ENCODE data around the gene NDUFB11.

NDUFB11 gene

DNA sequence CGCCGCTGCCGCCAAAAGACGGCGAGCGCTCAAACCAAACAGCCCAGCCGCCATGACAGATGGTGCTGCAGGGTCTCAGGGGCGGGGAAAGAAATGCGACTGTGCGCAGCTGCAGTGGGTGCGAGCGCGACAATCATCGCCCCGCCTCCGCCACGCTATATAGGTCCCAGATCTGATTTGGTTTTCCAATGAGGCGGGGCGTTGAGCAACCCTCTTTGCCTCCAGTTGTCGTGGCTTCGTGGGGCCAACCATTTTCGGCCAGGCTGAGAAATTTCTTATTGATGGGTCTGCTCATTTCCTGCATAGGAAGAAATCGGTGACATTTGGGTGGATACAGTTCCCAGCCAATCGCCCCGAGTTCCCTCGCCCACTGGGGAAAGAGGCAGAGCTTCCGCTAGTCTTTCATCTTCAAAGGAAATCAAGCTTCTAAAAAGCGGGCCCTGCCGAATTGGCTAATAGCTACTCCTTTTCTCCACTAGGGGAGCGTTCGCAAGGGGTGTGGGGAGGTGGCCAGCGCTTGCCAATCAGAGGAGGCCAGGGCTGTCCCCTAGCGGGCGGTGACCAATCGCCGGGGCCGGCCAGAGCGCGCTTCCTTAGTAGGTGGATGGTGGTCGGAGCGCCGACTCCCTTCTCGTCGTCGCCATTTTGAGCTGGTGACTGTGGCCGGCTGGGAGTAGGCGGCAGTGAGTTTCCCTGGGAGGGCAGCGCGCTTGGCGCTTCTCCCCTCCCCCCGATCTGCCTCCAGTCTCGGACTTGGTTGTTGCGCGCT is at the start of gene NDUFB11, which contains the start of gene RBM10:
TSS of gene NDUFB11 (minus strand) at position 77 of the 769 bp plus-strand sequence. CDS start at position 54, 23 bp downstream.
TSS of gene RBM10 (plus strand) at position 596 of the 769 bp plus-strand sequence. CDS start 2,261 bp downstream, outside the sequence.
- Histone ChIP-seq H3K9me3 (ENCODE audit: control insufficient read depth, low read length) (no peaks in the 10 kb centered on the region), H3K4me3 (ENCODE audit: low read depth, low read length) (peak within 1 kb of the TSS; percentile 85), H3K9ac (peak within 1 kb of the TSS; percentile 90), H3K27me3 (ENCODE audit: control insufficient read depth, insufficient read depth, low read length) (no peaks in the 10 kb centered on the region), H2AFZ (peak within 1 kb of the TSS; percentile 88), H3K36me3 (ENCODE audit: control insufficient read depth, insufficient read depth, low read length) (no peaks in the 10 kb centered on the region), H3K4me2 (ENCODE audit: low read length) (peak within 1 kb of the TSS; percentile 86), H3K79me2 (peaks cover 13% of the 10 kb centered on the region), H3K27ac (peak within 1 kb of the TSS; percentile 97), H3K4me1 (no peaks in the 10 kb centered on the region)
- TF ChIP-seq CTCF (IDR thresholded peaks at IDR 0.05) = peak; percentile 73

DNA sequence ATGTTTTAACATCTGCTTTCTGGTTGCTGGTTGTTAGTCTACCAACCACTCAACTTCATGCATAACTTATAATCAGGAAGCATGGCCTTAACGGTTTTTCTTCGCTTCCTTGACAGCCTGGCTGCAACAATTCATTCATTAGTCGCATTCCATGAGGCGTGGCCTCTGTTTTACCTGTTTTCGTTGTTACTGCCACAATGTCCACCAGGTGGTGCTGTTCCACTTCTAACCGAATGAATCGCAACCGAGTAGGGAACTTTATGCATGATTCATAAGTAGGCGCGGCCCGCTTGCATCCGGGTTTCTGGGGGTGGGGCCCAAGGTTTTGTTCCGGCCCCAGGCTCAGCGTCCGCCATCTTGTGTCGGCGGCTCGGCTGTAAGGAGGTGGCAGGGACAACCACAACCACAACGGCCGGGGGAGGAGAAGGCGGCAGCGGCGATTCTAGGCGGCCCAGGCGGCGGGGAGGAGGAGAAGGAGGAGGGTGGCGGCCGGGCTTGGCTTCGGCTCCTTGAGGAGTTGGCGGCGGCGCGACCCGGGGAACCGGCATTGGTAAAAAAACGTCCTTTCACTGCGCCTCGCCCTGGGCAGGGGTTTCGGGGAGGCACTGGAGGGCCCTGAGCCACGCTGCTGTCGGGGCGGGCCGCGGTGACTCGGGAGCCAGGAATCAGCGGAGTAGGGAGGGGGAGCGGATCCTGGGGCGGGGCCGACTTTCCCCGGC is 49.1 kb upstream of the NDUFB11 start, which contains the start of gene UBA1:
TSS of gene UBA1 (plus strand) at position 355 of the 719 bp plus-strand sequence. CDS start 4,974 bp downstream, outside the sequence.
- Histone ChIP-seq H3K36me3 (ENCODE audit: control insufficient read depth, insufficient read depth, low read length) (no peaks in the 10 kb centered on the region), H3K27ac (peak within 1 kb of the TSS; percentile 94), H2AFZ (peak within 1 kb of the TSS; percentile 77), H3K4me3 (ENCODE audit: low read depth, low read length) (peak within 1 kb of the TSS; percentile 75), H3K79me2 (peaks cover 15% of the 10 kb centered on the region), H3K27me3 (ENCODE audit: control insufficient read depth, insufficient read depth, low read length) (no peaks in the 10 kb centered on the region), H3K4me2 (ENCODE audit: low read length) (peak within 1 kb of the TSS; percentile 78), H3K9ac (peak within 1 kb of the TSS; percentile 92), H3K9me3 (ENCODE audit: control insufficient read depth, low read length) (no peaks in the 10 kb centered on the region), H3K4me1 (peaks cover 2% of the 10 kb centered on the region)
- peak; percentile 75 for TF ChIP-seq CTCF (IDR thresholded peaks at IDR 0.05)

DNA sequence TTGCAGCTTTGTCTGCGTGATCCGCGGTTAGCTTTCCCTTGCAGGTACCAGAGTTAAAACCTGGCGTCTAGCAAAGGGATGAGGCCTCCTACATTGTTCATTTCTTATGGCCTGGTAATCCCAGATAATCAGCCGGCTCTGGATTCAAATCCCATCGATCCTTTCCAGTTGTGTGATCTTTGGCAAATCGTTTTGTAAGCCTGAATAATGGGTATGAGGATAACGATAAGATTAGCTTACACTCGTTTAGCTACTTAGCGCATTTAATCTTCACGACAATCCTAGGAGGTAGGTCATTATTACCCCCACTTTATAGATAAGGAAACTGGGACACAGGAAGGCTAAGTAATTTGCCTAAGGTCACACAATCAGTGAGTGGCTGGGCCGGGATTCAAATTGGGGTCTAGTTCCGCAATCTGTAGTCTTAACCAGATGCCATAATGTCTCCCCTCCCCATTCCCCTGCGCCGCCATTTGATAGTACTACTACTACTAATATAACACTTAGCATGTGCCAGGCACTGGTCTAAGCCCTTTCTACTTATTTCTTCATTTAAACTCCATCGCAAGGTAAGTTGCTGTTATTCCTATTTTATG is 47.4 kb upstream of the NDUFB11 start:
- H3K4me2 ChIP-seq (ENCODE audit: low read length) = no peak overlapping the region
- no peak overlapping the region for H3K4me3 ChIP-seq (ENCODE audit: low read depth, low read length)
- H3K4me1 ChIP-seq = peaks cover 2% of the 10 kb centered on the region
- H3K27ac ChIP-seq = no peak overlapping the region
- H3K9me3 ChIP-seq (ENCODE audit: control insufficient read depth, low read length) = no peaks in the 10 kb centered on the region
- no peak overlapping the region for H3K9ac ChIP-seq
- no peaks in the 10 kb centered on the region for H3K36me3 ChIP-seq (ENCODE audit: control insufficient read depth, insufficient read depth, low read length)
- TF ChIP-seq CTCF (IDR thresholded peaks at IDR 0.05) = no peak
- peak overlapping the region; percentile 88 for H2AFZ ChIP-seq
- peaks cover 11% of the 10 kb centered on the region for H3K79me2 ChIP-seq
- no peaks in the 10 kb centered on the region for H3K27me3 ChIP-seq (ENCODE audit: control insufficient read depth, insufficient read depth, low read length)

DNA sequence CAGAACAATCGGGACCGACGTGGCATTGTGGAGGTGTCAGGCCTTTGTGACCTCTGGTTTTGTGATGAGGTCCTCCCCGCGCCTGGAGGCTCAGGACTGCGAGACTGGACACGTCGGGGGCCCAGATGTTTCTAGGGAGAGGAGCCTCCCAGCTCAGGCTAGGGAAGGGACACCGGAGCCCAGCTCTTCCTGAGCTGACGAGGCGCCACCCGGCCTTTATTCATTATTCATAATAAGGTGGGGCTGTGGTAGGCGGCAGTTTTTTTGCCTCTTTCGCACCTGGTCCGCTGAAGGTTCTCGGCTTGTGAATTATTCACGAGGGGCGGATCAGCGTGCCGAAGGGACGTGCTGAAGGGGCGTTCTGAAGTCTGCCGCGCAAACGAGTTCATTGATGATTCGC is 46.8 kb upstream of the NDUFB11 start:
- Histone ChIP-seq H3K27ac (peak overlapping the region; percentile 11), H3K36me3 (ENCODE audit: control insufficient read depth, insufficient read depth, low read length) (no peaks in the 10 kb centered on the region), H3K9me3 (ENCODE audit: control insufficient read depth, low read length) (no peaks in the 10 kb centered on the region), H2AFZ (peak overlapping the region; percentile 88), H3K27me3 (ENCODE audit: control insufficient read depth, insufficient read depth, low read length) (no peaks in the 10 kb centered on the region), H3K4me1 (peaks cover 2% of the 10 kb centered on the region), H3K4me2 (ENCODE audit: low read length) (peak overlapping the region; percentile 80), H3K79me2 (peaks cover 11% of the 10 kb centered on the region), H3K4me3 (ENCODE audit: low read depth, low read length) (peak overlapping the region; percentile 59), H3K9ac (no peak overlapping the region)
- no peak for TF ChIP-seq CTCF (IDR thresholded peaks at IDR 0.05)
